ENCODE data around the gene IFNL4.

- TF ChIP-seq, protein P1, sequence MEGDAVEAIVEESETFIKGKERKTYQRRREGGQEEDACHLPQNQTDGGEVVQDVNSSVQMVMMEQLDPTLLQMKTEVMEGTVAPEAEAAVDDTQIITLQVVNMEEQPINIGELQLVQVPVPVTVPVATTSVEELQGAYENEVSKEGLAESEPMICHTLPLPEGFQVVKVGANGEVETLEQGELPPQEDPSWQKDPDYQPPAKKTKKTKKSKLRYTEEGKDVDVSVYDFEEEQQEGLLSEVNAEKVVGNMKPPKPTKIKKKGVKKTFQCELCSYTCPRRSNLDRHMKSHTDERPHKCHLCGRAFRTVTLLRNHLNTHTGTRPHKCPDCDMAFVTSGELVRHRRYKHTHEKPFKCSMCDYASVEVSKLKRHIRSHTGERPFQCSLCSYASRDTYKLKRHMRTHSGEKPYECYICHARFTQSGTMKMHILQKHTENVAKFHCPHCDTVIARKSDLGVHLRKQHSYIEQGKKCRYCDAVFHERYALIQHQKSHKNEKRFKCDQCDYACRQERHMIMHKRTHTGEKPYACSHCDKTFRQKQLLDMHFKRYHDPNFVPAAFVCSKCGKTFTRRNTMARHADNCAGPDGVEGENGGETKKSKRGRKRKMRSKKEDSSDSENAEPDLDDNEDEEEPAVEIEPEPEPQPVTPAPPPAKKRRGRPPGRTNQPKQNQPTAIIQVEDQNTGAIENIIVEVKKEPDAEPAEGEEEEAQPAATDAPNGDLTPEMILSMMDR (IDR thresholded peaks at IDR 0.05) = peak; percentile 63
- TF ChIP-seq EZH2phosphoT487 (IDR thresholded peaks at IDR 0.05) = no peak
- no peak for TF ChIP-seq EZH2 (IDR thresholded peaks at IDR 0.05)
Measured at GRCh38 chr19:39212375-39212742, 36.3 kb downstream of the IFNL4 start.

Measured in neural progenitor cell (in vitro differentiated cells).